IMR-90 (cell line): ENCODE data around the gene CLDN9. TPM values are rescaled to one million over a fixed set of nuclear protein-coding genes. Genes with fewer than 3 reads are reported as not detected.

Source experiments
- ATAC-seq: fragments of 200-7000 bp; cut with Tn5 transposase; 2 replicates; pipeline ENCODE4 v1.9.1; 2020; ENCODE audit warnings: low read depth, mild to moderate bottlenecking, moderate library complexity
- BruUV-seq: library from RNA; stranded (reverse); fragments of 400-500 nt; replicated peaks from 2 replicates; lab custom pipeline; 2021; lab: Mats Ljungman, UMichigan
- CTCF ChIA-PET: fragments of 300-600 bp; formaldehyde crosslinking; extraction: SDS; loops from one replicate; lab custom pipeline; 2021; ENCODE audit warnings: antibody characterized with exemption; lab: Yijun Ruan, JAX
- POLR2A ChIA-PET: fragments of 300-600 bp; sonication (Branson Sonifier 250); formaldehyde crosslinking; loops from one replicate; lab custom pipeline; 2022; ENCODE audit warnings: antibody characterized with exemption; ENCODE audit not compliant: unreplicated experiment; lab: Charles Lee
- DNase-seq: peaks from one replicate; pipeline ENCODE4 v3.0.0; 2013
- H2AFZ ChIP-seq: replicated peaks from 2 replicates; pipeline ENCODE3; 2013; ENCODE audit warnings: low read length, mild to moderate bottlenecking; ENCODE audit not compliant: poor library complexity
- H2AK5ac ChIP-seq: 2 replicates; pipeline ENCODE4 v1.6.1; 2013; ENCODE audit warnings: low read depth, low read length, inconsistent platforms
- H2AK9ac ChIP-seq: replicated peaks from 2 replicates; pipeline ENCODE3; 2013; ENCODE audit warnings: mild to moderate bottlenecking, low read depth, low read length, moderate library complexity; ENCODE audit not compliant: poor library complexity
- H2BK120ac ChIP-seq: 2 replicates; pipeline ENCODE4 v1.6.1; 2013; ENCODE audit warnings: low read depth, low read length, inconsistent platforms
- H2BK15ac ChIP-seq: 3 replicates; pipeline ENCODE4 v1.6.1; 2013; ENCODE audit warnings: low read depth, low read length, inconsistent platforms
- H2BK20ac ChIP-seq: 2 replicates; pipeline ENCODE4 v1.6.1; 2013; ENCODE audit warnings: low read depth, mild to moderate bottlenecking, inconsistent platforms, low read length, moderate library complexity
- H2BK5ac ChIP-seq: 2 replicates; pipeline ENCODE4 v1.6.1; 2013; ENCODE audit warnings: mild to moderate bottlenecking, low read depth, low read length, inconsistent platforms; ENCODE audit not compliant: poor library complexity, severe bottlenecking
- H3K14ac ChIP-seq: replicated peaks from 2 replicates; pipeline ENCODE4 v1.6.1; 2013; ENCODE audit warnings: low read depth, low read length, inconsistent platforms
- H3K18ac ChIP-seq: 2 replicates; pipeline ENCODE4 v1.6.1; 2013; ENCODE audit warnings: low read depth, low read length, control low read depth
- H3K23ac ChIP-seq: 2 replicates; pipeline ENCODE4 v1.6.1; 2013; ENCODE audit warnings: low read depth, low read length, inconsistent platforms
- H3K27ac ChIP-seq: 2 replicates; pipeline ENCODE4 v1.5.1; 2013; ENCODE audit warnings: mild to moderate bottlenecking, control low read depth, low read length; ENCODE audit not compliant: insufficient read depth
- H3K27me3 ChIP-seq: 2 replicates; pipeline ENCODE4 v1.6.1; 2013; ENCODE audit warnings: low read length; ENCODE audit not compliant: control insufficient read depth, insufficient read depth
- H3K36me3 ChIP-seq: 2 replicates; pipeline ENCODE4 v1.6.1; 2013; ENCODE audit warnings: low read length, mixed read lengths; ENCODE audit not compliant: control insufficient read depth, insufficient read depth
- H3K4ac ChIP-seq: 2 replicates; pipeline ENCODE4 v1.6.1; 2013; ENCODE audit warnings: low read depth, low read length, inconsistent platforms
- H3K4me1 ChIP-seq: 2 replicates; pipeline ENCODE4 v1.6.1; 2013; ENCODE audit warnings: low read length, mixed read lengths; ENCODE audit not compliant: control insufficient read depth, insufficient read depth
- H3K4me2 ChIP-seq: 2 replicates; pipeline ENCODE4 v1.6.1; 2013; ENCODE audit warnings: low read depth, mild to moderate bottlenecking, control low read depth, low read length, moderate library complexity
- H3K4me3 ChIP-seq: 2 replicates; pipeline ENCODE4 v1.5.1; 2013; ENCODE audit warnings: low read depth, mild to moderate bottlenecking, control low read depth, low read length, moderate library complexity; ENCODE audit not compliant: insufficient read depth
- H3K56ac ChIP-seq: 2 replicates; pipeline ENCODE4 v1.6.1; 2013; ENCODE audit warnings: low read length, inconsistent platforms; ENCODE audit not compliant: insufficient read depth; ENCODE audit errors: extremely low read depth
- H3K79me1 ChIP-seq, 2 experiments: 2 replicates each; pipeline ENCODE4 v1.6.1; 2013; ENCODE audit warnings: low read length in 2 of 2, inconsistent platforms in 1 of 2, low read depth in 1 of 2
- H3K9ac ChIP-seq: 2 replicates; pipeline ENCODE4 v1.6.1; 2013; ENCODE audit warnings: low read depth, low read length, control low read depth
- H3K9me1 ChIP-seq: 2 replicates; pipeline ENCODE4 v1.6.1; 2013; ENCODE audit warnings: low read length, inconsistent platforms; ENCODE audit not compliant: insufficient read depth
- H3K9me3 ChIP-seq: 2 replicates; pipeline ENCODE4 v1.6.1; 2013; ENCODE audit warnings: low read length; ENCODE audit not compliant: control insufficient read depth, insufficient read depth
- H4K20me1 ChIP-seq: 2 replicates; pipeline ENCODE4 v1.6.1; 2013; ENCODE audit warnings: low read length, inconsistent platforms; ENCODE audit not compliant: insufficient read depth
- H4K5ac ChIP-seq: 2 replicates; pipeline ENCODE4 v1.6.1; 2013; ENCODE audit warnings: mild to moderate bottlenecking, low read depth, low read length, control low read depth
- H4K8ac ChIP-seq, 2 experiments: 2 replicates each; pipeline ENCODE4 v1.6.1; 2013; ENCODE audit warnings: low read depth in 2 of 2, low read length in 2 of 2, control low read depth in 1 of 2, inconsistent platforms in 1 of 2
- H4K91ac ChIP-seq: 2 replicates; pipeline ENCODE4 v1.6.1; 2013; ENCODE audit warnings: low read depth, low read length, inconsistent platforms; ENCODE audit not compliant: insufficient read depth
- MAZ ChIP-seq: IDR thresholded peaks from 2 replicates; pipeline ENCODE4 v1.6.1; 2012; ENCODE audit warnings: low read depth, mild to moderate bottlenecking, low read length, improper control_type of control experiment, moderate library complexity, borderline replicate concordance
- NFE2L2 ChIP-seq: fragments of 150-350 bp; IDR thresholded peaks from 2 replicates; pipeline ENCODE4 v1.6.1; 2016; ENCODE audit warnings: low read depth, mild to moderate bottlenecking, low read length
- WGBS, 2 experiments: methylation state at CpG; one replicate each; pipeline versions ENCODE4 v1.1.5 to v1.1.7; 2013; ENCODE audit warnings: missing lambda C conversion rate in 2 of 2; ENCODE audit not compliant: insufficient read length in 1 of 2; ENCODE audit errors: extremely low coverage in 2 of 2; 5-methylcytosine and 5-hydroxymethylcytosine counted together
- dilution Hi-C: fragments of 300-500 bp; cut with HindIII; formaldehyde crosslinking; loops from one replicate; pipeline ENCODE4 v1.14.3; 2018; ENCODE audit warnings: low sequenced_read_pairs; ENCODE audit not compliant: unreplicated experiment
- in situ Hi-C: fragments of 300-500 bp; cut with MboI; formaldehyde crosslinking; loops from 3 replicates; pipeline ENCODE4 v1.14.3; 2019; ENCODE audit warnings: low sequenced_read_pairs, inconsistent platforms, mixed read lengths
- intact Hi-C: fragments of 100-400 bp; cut with micrococcal nuclease; formaldehyde crosslinking; loops from 2 replicates; pipeline ENCODE4 v1.10.0; 2022
- polyA plus RNA-seq, 3 experiments: library from polyadenylated mRNA; depleted of rRNA; stranded (reverse); fragments of >200 nt; gene quantifications; 2 replicates each; pipeline ENCODE4 v1.2.3, GENCODE V29; 2012; ENCODE audit warnings: low replicate concordance in 1 of 3
- total RNA-seq: library from RNA; depleted of rRNA; stranded (reverse); fragments of >200 nt; gene quantifications from 2 replicates; pipeline ENCODE4 v1.2.3, GENCODE V29; 2012
- TF ChIP-seq, protein P1 (sequence below): fragments of 150-350 bp; IDR thresholded peaks from 2 replicates; pipeline ENCODE4 v1.6.1; 2016; ENCODE audit warnings: low read depth, mild to moderate bottlenecking, low read length, moderate library complexity, borderline replicate concordance

The CLDN9 gene
- total and polyA plus RNA-seq, 2 of the 4 experiments (the other 2 are of a cell fraction), result 0.05 TPM; not detected in 1

DNA sequence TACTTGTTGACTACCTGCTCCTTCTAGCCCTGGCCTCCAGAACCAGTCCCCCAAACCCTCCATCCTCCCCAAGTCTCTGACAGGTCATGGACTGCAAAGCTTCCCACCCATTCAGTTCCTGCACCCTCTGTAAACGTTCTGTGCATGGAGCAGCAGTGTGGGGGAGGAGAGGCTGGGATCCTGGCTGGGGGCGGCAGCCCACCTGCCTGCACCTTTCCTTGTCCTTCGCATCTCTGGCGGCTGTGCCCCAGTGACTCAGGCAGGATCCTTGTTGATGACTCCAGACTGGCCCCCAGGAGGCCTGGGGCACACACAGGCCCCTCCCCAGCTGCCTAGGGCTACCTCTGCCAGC lies 30.8 kb upstream of the CLDN9 start:
- H3K27ac ChIP-seq, result no peak overlapping the region
- H3K4me3 ChIP-seq, result no peak overlapping the region
- BruUV-seq, result no TSS peak
- H3K79me1 ChIP-seq, result peaks cover 14 to 22% of the 10 kb centered on the region in 2 experiments
- H3K36me3 ChIP-seq, result no peaks in the 10 kb centered on the region
- H2BK15ac ChIP-seq, result no peak overlapping the region
- ChIA-PET POLR2A (interaction anchor here (0.6 kb wide), 1 partner anchor 87 kb away, joined by 5 read pairs; no protein-coding TSS in a partner anchor), CTCF (no interaction called here)
- no peaks in the 10 kb centered on the region for H3K9me3 ChIP-seq
- peak overlapping the region; percentile 74; the same call in 1 of the 2 replicates for H2AK5ac ChIP-seq
- no peak for TF ChIP-seq NFE2L2
- TF ChIP-seq, protein P1, sequence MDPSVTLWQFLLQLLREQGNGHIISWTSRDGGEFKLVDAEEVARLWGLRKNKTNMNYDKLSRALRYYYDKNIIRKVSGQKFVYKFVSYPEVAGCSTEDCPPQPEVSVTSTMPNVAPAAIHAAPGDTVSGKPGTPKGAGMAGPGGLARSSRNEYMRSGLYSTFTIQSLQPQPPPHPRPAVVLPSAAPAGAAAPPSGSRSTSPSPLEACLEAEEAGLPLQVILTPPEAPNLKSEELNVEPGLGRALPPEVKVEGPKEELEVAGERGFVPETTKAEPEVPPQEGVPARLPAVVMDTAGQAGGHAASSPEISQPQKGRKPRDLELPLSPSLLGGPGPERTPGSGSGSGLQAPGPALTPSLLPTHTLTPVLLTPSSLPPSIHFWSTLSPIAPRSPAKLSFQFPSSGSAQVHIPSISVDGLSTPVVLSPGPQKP, result no peak
- no peak for TF ChIP-seq MAZ
- WGBS, 2 experiments, result 80% methylated on average over 2 of the region's 4 CpGs; no CpG with 5 or more reads in 1 of the 2 experiments
- peak overlapping the region; percentile 85 for H2AK9ac ChIP-seq
- peak overlapping the region; percentile 41 for H2AFZ ChIP-seq
- H3K18ac ChIP-seq, result no peak overlapping the region
- H2BK5ac ChIP-seq, result no peak overlapping the region
- H4K5ac ChIP-seq, result no peak overlapping the region
- no peak for ATAC-seq
- peak overlapping the region in 1 of 2 experiments; percentile 99; a peak in 1 of 4 replicates for H4K8ac ChIP-seq
- H3K9me1 ChIP-seq, result 0 out of 2 replicates have a peak, but pooled peaks cover 4% of the 10 kb centered on the region
- no peaks in the 10 kb centered on the region; the same call in 1 of the 2 replicates for H3K27me3 ChIP-seq
- no peak overlapping the region for H2BK20ac ChIP-seq
- no peak overlapping the region for H3K56ac ChIP-seq
- H3K23ac ChIP-seq, result peak overlapping the region; percentile 15; the same call in 1 of the 2 replicates
- intact Hi-C loops, result no loop called here
- no peak overlapping the region for H3K4me2 ChIP-seq
- no peak overlapping the region for H3K4ac ChIP-seq
- no peak for DNase-seq
- dilution Hi-C loops, result no loop called here
- H2BK120ac ChIP-seq, result no peak overlapping the region
- no peak overlapping the region for H3K14ac ChIP-seq
- in situ Hi-C loops, result no loop called here
- no peak overlapping the region for H3K9ac ChIP-seq
- no peak overlapping the region for H4K91ac ChIP-seq
- no peaks in the 10 kb centered on the region for H4K20me1 ChIP-seq
- H3K4me1 ChIP-seq, result peaks cover 6% of the 10 kb centered on the region
